ENCODE results near the gene MAN1B1.
"Not testable (repeated sequence)": the region's sequence is repeated elsewhere in the genome, so short reads cannot be mapped to it uniquely, and the experiment has no call there.

The MAN1B1 gene

GRCh38 chr9:137112564-137113384 lies 26.0 kb downstream of the MAN1B1 start:
- no peak for DNase-seq

GRCh38 chr9:137113385-137114159 lies 26.8 kb downstream of the MAN1B1 start:
- DNase-seq: no peak

GRCh38 chr9:137114220-137114612 lies 27.4 kb downstream of the MAN1B1 start:
- no peak for DNase-seq

GRCh38 chr9:137114613-137115393 lies 28.0 kb downstream of the MAN1B1 start, which contains the start of gene DPP7:
TSS of gene DPP7 (minus strand) at chr9:137114733. CDS start at chr9:137114713, 20 bp downstream.
- DNase-seq: peak; percentile 56

GRCh38 chr9:137115394-137116026 lies 28.7 kb downstream of the MAN1B1 start:
- no peak for DNase-seq

GRCh38 chr9:137116027-137116507 lies 29.3 kb downstream of the MAN1B1 start:
- DNase-seq: no peak

GRCh38 chr9:137116728-137117127 lies 29.9 kb downstream of the MAN1B1 start:
- no peak for DNase-seq

- DNase-seq: no peak
These were observed 30.5 kb downstream of the MAN1B1 start for GRCh38 chr9:137117269-137117731.

- not testable (repeated sequence) for DNase-seq
These were observed 31.4 kb downstream of the MAN1B1 start for GRCh38 chr9:137118092-137118603.

GRCh38 chr9:137121927-137122795 lies 35.4 kb downstream of the MAN1B1 start:
- not testable (repeated sequence) for DNase-seq

- DNase-seq: not testable (repeated sequence)
These were observed 36.1 kb downstream of the MAN1B1 start for GRCh38 chr9:137122796-137123467.

- no peak for DNase-seq
These were observed 36.7 kb downstream of the MAN1B1 start for GRCh38 chr9:137123468-137123837.

- not testable (repeated sequence) for DNase-seq
These were observed 37.2 kb downstream of the MAN1B1 start for GRCh38 chr9:137123952-137124462.

- no peak for DNase-seq
These were observed 40.0 kb downstream of the MAN1B1 start for GRCh38 chr9:137126786-137127185.

- DNase-seq: no peak
These were observed 40.7 kb downstream of the MAN1B1 start for GRCh38 chr9:137127301-137128157.

- DNase-seq: no peak
These were observed 41.5 kb downstream of the MAN1B1 start for GRCh38 chr9:137128158-137128861.

GRCh38 chr9:137128862-137129455 lies 42.2 kb downstream of the MAN1B1 start:
- DNase-seq: no peak
